Mesendoderm (in vitro differentiated cells): ENCODE results near the gene TMEM101.
"Not testable (repeated sequence)": the region's sequence is repeated elsewhere in the genome, so short reads cannot be mapped to it uniquely, and the experiment has no call there.

Experiments
- DNase-seq: peaks from one replicate; pipeline ENCODE4 v3.0.0; 2013
- H2AK5ac ChIP-seq: 2 replicates; pipeline ENCODE4 v1.6.1; 2013; ENCODE audit warnings: low read length, inconsistent platforms
- H2BK120ac ChIP-seq: 2 replicates; pipeline ENCODE4 v1.6.1; 2013; ENCODE audit warnings: low read depth, mild to moderate bottlenecking, low read length, moderate library complexity, mixed read lengths
- H2BK15ac ChIP-seq: replicated peaks from 2 replicates; pipeline ENCODE4 v1.6.1; 2013; ENCODE audit warnings: low read depth, mild to moderate bottlenecking, moderate library complexity
- H2BK5ac ChIP-seq: 2 replicates; pipeline ENCODE4 v1.6.1; 2013; ENCODE audit warnings: low read length, inconsistent platforms
- H3K18ac ChIP-seq: 2 replicates; pipeline ENCODE4 v1.6.1; 2013; ENCODE audit warnings: mild to moderate bottlenecking, low read length, mixed read lengths
- H3K23ac ChIP-seq: one replicate; pipeline ENCODE4 v1.6.1; 2013; ENCODE audit warnings: low read length
- H3K27ac ChIP-seq: 2 replicates; pipeline ENCODE4 v1.5.1; 2013; ENCODE audit warnings: low read depth, mild to moderate bottlenecking, inconsistent platforms, low read length, moderate library complexity
- H3K27me3 ChIP-seq: 2 replicates; pipeline ENCODE4 v1.6.1; 2013; ENCODE audit warnings: low read length, control low read depth, mild to moderate bottlenecking, inconsistent platforms; ENCODE audit not compliant: insufficient read depth, poor library complexity
- H3K36me3 ChIP-seq: 2 replicates; pipeline ENCODE4 v1.6.1; 2013; ENCODE audit warnings: low read length, inconsistent platforms; ENCODE audit not compliant: control insufficient read depth, insufficient read depth
- H3K4ac ChIP-seq: one replicate; pipeline ENCODE4 v1.6.1; 2013; ENCODE audit warnings: low read depth, mild to moderate bottlenecking, low read length, moderate library complexity
- H3K4me1 ChIP-seq: 2 replicates; pipeline ENCODE4 v1.6.1; 2013; ENCODE audit warnings: low read depth, low read length, inconsistent platforms; ENCODE audit not compliant: control insufficient read depth
- H3K4me2 ChIP-seq: 2 replicates; pipeline ENCODE4 v1.6.1; 2013; ENCODE audit warnings: low read length
- H3K4me3 ChIP-seq: 2 replicates; pipeline ENCODE4 v1.5.1; 2013; ENCODE audit warnings: mild to moderate bottlenecking, low read length
- H3K56ac ChIP-seq: one replicate; pipeline ENCODE4 v1.6.1; 2013; ENCODE audit warnings: low read length
- H3K79me1 ChIP-seq: 2 replicates; pipeline ENCODE4 v1.6.1; 2013; ENCODE audit warnings: low read length, inconsistent platforms
- H3K79me2 ChIP-seq: 2 replicates; pipeline ENCODE4 v1.6.1; 2013; ENCODE audit warnings: mild to moderate bottlenecking, low read length; ENCODE audit not compliant: control insufficient read depth, insufficient read depth
- H3K9ac ChIP-seq: 2 replicates; pipeline ENCODE4 v1.6.1; 2013; ENCODE audit warnings: low read length, inconsistent platforms
- H4K5ac ChIP-seq: one replicate; pipeline ENCODE4 v1.6.1; 2013; ENCODE audit warnings: low read length
- H4K8ac ChIP-seq: one replicate; pipeline ENCODE4 v1.6.1; 2013; ENCODE audit warnings: low read depth, mild to moderate bottlenecking, control low read depth, low read length, moderate library complexity
- WGBS: extraction: QIAGEN DNeasy Blood & Tissue Kit; methylation state at CpG from one replicate; pipeline ENCODE4 v1.1.7; 2013; ENCODE audit warnings: low lambda C conversion rate, missing lambda C conversion rate; ENCODE audit not compliant: insufficient coverage; ENCODE audit errors: extremely low coverage; 5-methylcytosine and 5-hydroxymethylcytosine counted together

Gene TMEM101

GRCh38 chr17:44000871-44001460 lies 13.8 kb downstream of the TMEM101 start:
- H3K4me3 ChIP-seq = no peak overlapping the region
- no peaks in the 10 kb centered on the region for H3K36me3 ChIP-seq
- no peak overlapping the region for H2BK5ac ChIP-seq
- H3K9ac ChIP-seq = no peak overlapping the region
- H4K8ac ChIP-seq = no peak overlapping the region
- H3K23ac ChIP-seq = no peak overlapping the region
- H2BK15ac ChIP-seq = no peak overlapping the region
- no peak overlapping the region for H3K18ac ChIP-seq
- no peak overlapping the region for H3K4me2 ChIP-seq
- no CpG with 5 or more reads among the region's 6 CpGs for WGBS
- H3K56ac ChIP-seq = no peak overlapping the region
- H2AK5ac ChIP-seq = no peak overlapping the region
- H4K5ac ChIP-seq = no peak overlapping the region
- no peaks in the 10 kb centered on the region for H3K79me1 ChIP-seq
- H2BK120ac ChIP-seq = no peak overlapping the region
- H3K27me3 ChIP-seq = peaks cover 7% of the 10 kb centered on the region
- H3K27ac ChIP-seq = no peak overlapping the region
- H3K4me1 ChIP-seq = no peaks in the 10 kb centered on the region
- no peak overlapping the region for H3K4ac ChIP-seq
- no peak for DNase-seq
- no peaks in the 10 kb centered on the region for H3K79me2 ChIP-seq

GRCh38 chr17:44000141-44000860 lies 14.5 kb downstream of the TMEM101 start:
- H3K4ac ChIP-seq = no peak overlapping the region
- peaks cover 3% of the 10 kb centered on the region for H3K27me3 ChIP-seq
- no peak overlapping the region for H3K23ac ChIP-seq
- no peak overlapping the region for H4K8ac ChIP-seq
- H3K9ac ChIP-seq = no peak overlapping the region
- H3K79me1 ChIP-seq = no peaks in the 10 kb centered on the region
- no peak overlapping the region for H2BK120ac ChIP-seq
- no peak overlapping the region for H2AK5ac ChIP-seq
- H3K27ac ChIP-seq = no peak overlapping the region
- H3K4me1 ChIP-seq = no peaks in the 10 kb centered on the region
- no peak overlapping the region for H2BK5ac ChIP-seq
- no peaks in the 10 kb centered on the region for H3K79me2 ChIP-seq
- H3K56ac ChIP-seq = no peak overlapping the region
- H3K4me2 ChIP-seq = no peak overlapping the region
- no peak overlapping the region for H3K18ac ChIP-seq
- no peak for DNase-seq
- no peak overlapping the region for H2BK15ac ChIP-seq
- H4K5ac ChIP-seq = no peak overlapping the region
- WGBS = no CpG with 5 or more reads among the region's 12 CpGs
- no peak overlapping the region for H3K4me3 ChIP-seq
- H3K36me3 ChIP-seq = no peaks in the 10 kb centered on the region

DNA sequence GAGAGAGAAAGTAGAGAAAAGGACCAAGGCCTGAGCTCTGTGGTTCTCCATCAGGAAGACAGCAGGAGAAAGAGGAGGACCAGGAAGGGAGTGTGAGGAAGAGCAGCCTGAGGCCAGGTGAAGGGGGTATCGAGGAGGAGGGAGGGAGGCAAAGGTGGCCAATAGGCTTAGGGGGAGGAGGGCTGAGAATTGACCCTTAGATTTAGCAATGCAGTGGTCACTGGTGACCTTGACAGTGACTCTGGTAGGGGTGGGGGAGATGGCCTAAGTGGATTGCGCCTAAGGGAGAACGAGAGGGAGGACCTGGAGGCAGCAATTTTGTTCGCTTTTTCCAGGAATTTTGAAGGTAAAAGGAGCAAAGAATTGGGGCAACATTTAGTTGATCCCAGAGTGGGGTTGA lies 15.7 kb downstream of the TMEM101 start:
- no peak overlapping the region for H2BK15ac ChIP-seq
- H3K18ac ChIP-seq = no peak overlapping the region
- no peak for DNase-seq
- H3K23ac ChIP-seq = no peak overlapping the region
- H2BK5ac ChIP-seq = no peak overlapping the region
- H3K36me3 ChIP-seq = no peaks in the 10 kb centered on the region
- H3K4ac ChIP-seq = no peak overlapping the region
- H2BK120ac ChIP-seq = no peak overlapping the region
- no peak overlapping the region for H3K4me3 ChIP-seq
- no peaks in the 10 kb centered on the region for H3K79me2 ChIP-seq
- H3K79me1 ChIP-seq = no peaks in the 10 kb centered on the region
- H4K5ac ChIP-seq = no peak overlapping the region
- WGBS = no CpG with 5 or more reads among the region's 4 CpGs
- no peaks in the 10 kb centered on the region for H3K27me3 ChIP-seq
- no peak overlapping the region for H3K4me2 ChIP-seq
- H2AK5ac ChIP-seq = no peak overlapping the region
- no peak overlapping the region for H3K27ac ChIP-seq
- H4K8ac ChIP-seq = no peak overlapping the region
- no peak overlapping the region for H3K56ac ChIP-seq
- H3K9ac ChIP-seq = no peak overlapping the region
- no peaks in the 10 kb centered on the region for H3K4me1 ChIP-seq

GRCh38 chr17:43998552-43998951 lies 16.2 kb downstream of the TMEM101 start:
- H2BK5ac ChIP-seq = no peak overlapping the region
- no peak for DNase-seq
- H3K27me3 ChIP-seq = no peaks in the 10 kb centered on the region
- H3K56ac ChIP-seq = no peak overlapping the region
- WGBS = no CpG with 5 or more reads among the region's 3 CpGs
- no peak overlapping the region for H2BK15ac ChIP-seq
- no peak overlapping the region for H3K9ac ChIP-seq
- H3K27ac ChIP-seq = no peak overlapping the region
- H3K4ac ChIP-seq = no peak overlapping the region
- no peaks in the 10 kb centered on the region for H3K36me3 ChIP-seq
- no peak overlapping the region for H3K4me3 ChIP-seq
- no peak overlapping the region for H3K23ac ChIP-seq
- H4K5ac ChIP-seq = no peak overlapping the region
- no peak overlapping the region for H3K4me2 ChIP-seq
- no peak overlapping the region for H2BK120ac ChIP-seq
- no peaks in the 10 kb centered on the region for H3K79me1 ChIP-seq
- no peaks in the 10 kb centered on the region for H3K79me2 ChIP-seq
- no peak overlapping the region for H3K18ac ChIP-seq
- no peak overlapping the region for H2AK5ac ChIP-seq
- H4K8ac ChIP-seq = no peak overlapping the region
- no peaks in the 10 kb centered on the region for H3K4me1 ChIP-seq

DNA sequence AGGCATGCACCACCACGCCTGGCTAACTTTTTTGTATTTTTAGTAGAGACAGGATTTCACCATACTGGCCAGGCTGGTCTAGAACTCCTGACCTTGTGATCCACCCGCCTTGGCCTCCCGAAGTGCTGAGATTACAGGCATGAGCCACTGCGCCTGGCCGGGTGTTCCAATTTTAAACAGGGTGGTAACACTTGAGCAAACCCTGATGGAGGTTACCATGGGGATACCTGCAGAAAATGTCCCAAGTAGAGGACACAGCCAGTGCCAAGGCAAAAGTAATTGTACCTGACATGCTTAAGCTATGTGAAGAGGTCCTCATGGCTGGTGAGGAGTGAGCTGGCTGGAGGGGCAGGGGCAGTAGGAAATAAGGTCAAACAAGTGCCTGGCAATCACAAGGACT lies 17.6 kb downstream of the TMEM101 start:
- H3K4me1 ChIP-seq, H3K4ac ChIP-seq, H3K27ac ChIP-seq, H2BK120ac ChIP-seq, H3K79me2 ChIP-seq, H4K5ac ChIP-seq, H3K9ac ChIP-seq, H3K56ac ChIP-seq, H3K4me2 ChIP-seq, H2BK5ac ChIP-seq, H3K4me3 ChIP-seq, H3K36me3 ChIP-seq, H3K27me3 ChIP-seq, H3K79me1 ChIP-seq, H3K23ac ChIP-seq, DNase-seq, H2AK5ac ChIP-seq, H3K18ac ChIP-seq, H2BK15ac ChIP-seq, H4K8ac ChIP-seq: not testable (repeated sequence)
- no CpG with 5 or more reads among the region's 5 CpGs for WGBS

DNA sequence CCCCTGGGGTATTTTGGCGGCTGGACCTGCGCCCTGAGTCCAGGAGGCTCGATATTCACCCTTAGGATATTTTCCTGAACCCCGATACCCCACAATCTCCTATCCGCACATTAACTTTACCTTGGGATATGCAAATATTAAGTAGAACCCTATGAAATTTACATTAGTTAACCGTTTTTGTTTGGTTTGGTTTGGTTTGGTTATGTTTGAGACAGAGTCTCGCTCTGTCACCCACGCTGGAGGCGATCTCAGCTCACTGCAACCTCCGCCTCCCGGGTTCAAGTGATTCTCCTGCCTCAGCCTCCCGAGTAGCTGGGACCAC lies 19.7 kb downstream of the TMEM101 start:
- Histone ChIP-seq H4K5ac (no peak overlapping the region), H3K4me1 (no peaks in the 10 kb centered on the region), H4K8ac (no peak overlapping the region), H2BK5ac (no peak overlapping the region), H3K56ac (no peak overlapping the region), H2BK15ac (no peak overlapping the region), H3K36me3 (no peaks in the 10 kb centered on the region), H3K27ac (no peak overlapping the region), H3K4me3 (no peak overlapping the region), H3K27me3 (no peaks in the 10 kb centered on the region), H3K79me1 (no peaks in the 10 kb centered on the region), H3K18ac (no peak overlapping the region), H3K9ac (no peak overlapping the region), H3K4ac (no peak overlapping the region), H3K23ac (no peak overlapping the region), H3K4me2 (no peak overlapping the region), H3K79me2 (no peaks in the 10 kb centered on the region), H2AK5ac (no peak overlapping the region), H2BK120ac (no peak overlapping the region)
- WGBS = no CpG with 5 or more reads among the region's 12 CpGs
- DNase-seq = no peak
